GM10248 (cell line): Measurements from ENCODE around the gene MEN1.

Source experiments
- CTCF ChIA-PET: fragments of 300-600 bp; sonication (Branson Sonifier 250); formaldehyde crosslinking; extraction: SDS; loops from one replicate; lab custom pipeline; 2021; ENCODE audit warnings: antibody characterized with exemption; lab: Yijun Ruan, JAX
- POLR2A ChIA-PET: fragments of 350-650 bp; sonication (Branson Sonifier 250); formaldehyde crosslinking; extraction: SDS; loops from one replicate; lab custom pipeline; 2020; ENCODE audit warnings: antibody characterized with exemption; lab: Yijun Ruan, JAX
- DNase-seq: peaks from one replicate; pipeline ENCODE4 v3.0.0; 2012; ENCODE audit errors: extremely low spot score
- CTCF ChIP-seq: IDR thresholded peaks from 2 replicates; pipeline ENCODE4 v1.5.1; 2012; ENCODE audit warnings: mild to moderate bottlenecking, low read depth; ENCODE audit errors: extremely low read depth, missing control alignments, control extremely low read depth

The MEN1 gene

GRCh38 chr11:64803158-64803845 lies 7.0 kb downstream of the MEN1 start, which contains the start of gene MAP4K2:
Gene MAP4K2, minus strand, starts transcription at chr11:64803214. Its CDS starts 65 bp downstream, at chr11:64803149.
- ChIA-PET POLR2A (interaction anchor here (0.9 kb wide), 1 partner anchor 66 kb away, joined by 4 read pairs; no protein-coding TSS in a partner anchor), CTCF (interaction anchor here (0.9 to 8.5 kb wide), 6 partner anchors 10 to 211 kb away, joined by 3 to 49 read pairs (median 4); partner anchors contain the start of gene ARL2)
- peak; percentile 98 for DNase-seq
- peak; percentile 20 for TF ChIP-seq CTCF

GRCh38 chr11:64802370-64803157 lies 7.8 kb downstream of the MEN1 start:
- POLR2A ChIA-PET, result interaction anchor here (0.6 to 0.9 kb wide), 3 partner anchors 63 to 71 kb away, joined by 3 to 8 read pairs (median 4); no protein-coding TSS in a partner anchor
- DNase-seq, result peak; percentile 45
- TF ChIP-seq CTCF, result no peak
- CTCF ChIA-PET, result interaction anchor here (0.9 to 8.5 kb wide), 6 partner anchors 9 to 527 kb away, joined by 3 to 49 read pairs (median 4); partner anchors contain the start of gene ARL2

- POLR2A ChIA-PET, result no interaction called here
- no peak for DNase-seq
- TF ChIP-seq CTCF, result no peak
- CTCF ChIA-PET, result interaction anchor here (0.7 to 8.5 kb wide), 8 partner anchors 8 to 528 kb away, joined by 3 to 49 read pairs (median 3); partner anchors contain the start of gene ARL2
Observed at GRCh38 chr11:64801561-64802369, 8.6 kb downstream of the MEN1 start.

GRCh38 chr11:64801158-64801464 lies 9.2 kb downstream of the MEN1 start:
- TF ChIP-seq CTCF, result no peak
- no peak for DNase-seq
- ChIA-PET POLR2A (no interaction called here), CTCF (interaction anchor here (1.1 to 8.5 kb wide), 5 partner anchors 10 to 47 kb away, joined by 3 to 49 read pairs (median 4); no protein-coding TSS in a partner anchor)

GRCh38 chr11:64800303-64801157 lies 9.8 kb downstream of the MEN1 start:
- no peak for DNase-seq
- CTCF ChIA-PET, result interaction anchor here (1.1 to 8.5 kb wide), 6 partner anchors 9 to 214 kb away, joined by 3 to 49 read pairs (median 4); partner anchors contain the start of gene ARL2
- POLR2A ChIA-PET, result interaction anchor here (0.5 kb wide), 1 partner anchor 16 kb away, joined by 6 read pairs; no protein-coding TSS in a partner anchor
- no peak for TF ChIP-seq CTCF
